ENCODE results near the gene ITIH5. TPM values are rescaled to one million over a fixed set of nuclear protein-coding genes. Genes with fewer than 3 reads are reported as not detected.

Gene ITIH5
- total RNA-seq, 2 experiments from 2014 or later: not detected

DNA sequence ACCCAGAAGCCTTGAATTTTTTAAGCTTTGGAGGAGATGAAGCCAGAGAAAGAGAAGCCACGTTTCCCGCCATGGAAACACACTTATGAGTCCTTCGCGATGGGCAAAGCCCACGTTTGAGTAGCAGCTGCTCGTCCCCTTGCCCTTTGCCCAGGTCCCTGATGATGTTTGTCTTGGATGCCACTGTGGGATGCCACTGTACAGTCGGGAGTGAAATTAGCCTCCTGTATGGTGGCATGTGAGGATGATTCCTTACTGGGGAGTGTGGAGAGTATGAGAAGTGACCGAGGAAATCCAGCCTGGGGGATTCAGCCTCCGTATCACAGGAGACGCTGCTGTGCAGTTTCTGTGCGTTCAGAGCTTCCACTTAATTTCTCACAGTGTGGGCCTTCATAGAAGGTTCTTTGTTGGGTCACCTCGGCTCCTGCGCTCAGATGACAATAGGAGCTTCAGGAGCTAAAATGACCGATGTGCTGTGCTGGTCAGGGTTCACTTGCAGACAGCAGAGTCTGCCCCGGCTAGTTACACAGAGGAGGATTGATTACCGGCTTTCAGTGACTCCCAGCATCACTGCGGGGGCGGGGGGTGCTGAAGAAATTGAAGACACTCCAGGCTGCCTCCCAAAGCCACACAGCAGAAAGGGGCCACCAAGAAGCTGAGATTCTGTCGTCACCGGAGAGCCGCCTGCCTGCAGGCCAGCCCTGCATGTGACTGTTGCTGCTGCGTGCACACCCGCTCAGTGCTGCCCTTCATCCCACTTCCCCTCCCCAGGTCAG lies 133.9 kb downstream of the ITIH5 start:
- TF ChIP-seq, protein P1, sequence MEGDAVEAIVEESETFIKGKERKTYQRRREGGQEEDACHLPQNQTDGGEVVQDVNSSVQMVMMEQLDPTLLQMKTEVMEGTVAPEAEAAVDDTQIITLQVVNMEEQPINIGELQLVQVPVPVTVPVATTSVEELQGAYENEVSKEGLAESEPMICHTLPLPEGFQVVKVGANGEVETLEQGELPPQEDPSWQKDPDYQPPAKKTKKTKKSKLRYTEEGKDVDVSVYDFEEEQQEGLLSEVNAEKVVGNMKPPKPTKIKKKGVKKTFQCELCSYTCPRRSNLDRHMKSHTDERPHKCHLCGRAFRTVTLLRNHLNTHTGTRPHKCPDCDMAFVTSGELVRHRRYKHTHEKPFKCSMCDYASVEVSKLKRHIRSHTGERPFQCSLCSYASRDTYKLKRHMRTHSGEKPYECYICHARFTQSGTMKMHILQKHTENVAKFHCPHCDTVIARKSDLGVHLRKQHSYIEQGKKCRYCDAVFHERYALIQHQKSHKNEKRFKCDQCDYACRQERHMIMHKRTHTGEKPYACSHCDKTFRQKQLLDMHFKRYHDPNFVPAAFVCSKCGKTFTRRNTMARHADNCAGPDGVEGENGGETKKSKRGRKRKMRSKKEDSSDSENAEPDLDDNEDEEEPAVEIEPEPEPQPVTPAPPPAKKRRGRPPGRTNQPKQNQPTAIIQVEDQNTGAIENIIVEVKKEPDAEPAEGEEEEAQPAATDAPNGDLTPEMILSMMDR (conservative IDR thresholded peaks at IDR 0.05; ENCODE audit: low read length): no peak
- no peak for TF ChIP-seq EZH2phosphoT487 (IDR thresholded peaks at IDR 0.05; ENCODE audit: borderline replicate concordance, low read depth, low read length)
- H3K9me2 ChIP-seq (ENCODE audit: insufficient read depth, low read length): no peaks in the 10 kb centered on the region
- no peaks in the 10 kb centered on the region for H4K20me1 ChIP-seq (ENCODE audit: insufficient read depth, low read length)
- ChIA-PET POLR2A (no interaction called here), CTCF (ENCODE audit: unreplicated experiment) (no interaction called here)
- no peak overlapping the region for H2AFZ ChIP-seq (ENCODE audit: low read length)
- BruUV-seq (replicated peaks): no TSS peak
- no peaks in the 10 kb centered on the region for H3K36me3 ChIP-seq (ENCODE audit: insufficient read depth, low read length)
- H3K79me2 ChIP-seq (ENCODE audit: insufficient read depth, low read depth, low read length): no peaks in the 10 kb centered on the region
- no peak overlapping the region for H3K27ac ChIP-seq (ENCODE audit: low read depth, low read length, poor library complexity, severe bottlenecking)
- H3K4me3 ChIP-seq (ENCODE audit: low read depth, low read length, poor library complexity, severe bottlenecking): no peak overlapping the region
- DNase-seq (ENCODE audit: low spot score): no peak
- H3K4me2 ChIP-seq (ENCODE audit: low read length): no peak overlapping the region
- H3K9me3 ChIP-seq (ENCODE audit: low read length): no peaks in the 10 kb centered on the region
- intact Hi-C loops (cut with micrococcal nuclease; ENCODE audit: unreplicated experiment): no loop called here
- no peaks in the 10 kb centered on the region for H3K4me1 ChIP-seq (ENCODE audit: insufficient read depth, low read length, poor library complexity, severe bottlenecking)

DNA sequence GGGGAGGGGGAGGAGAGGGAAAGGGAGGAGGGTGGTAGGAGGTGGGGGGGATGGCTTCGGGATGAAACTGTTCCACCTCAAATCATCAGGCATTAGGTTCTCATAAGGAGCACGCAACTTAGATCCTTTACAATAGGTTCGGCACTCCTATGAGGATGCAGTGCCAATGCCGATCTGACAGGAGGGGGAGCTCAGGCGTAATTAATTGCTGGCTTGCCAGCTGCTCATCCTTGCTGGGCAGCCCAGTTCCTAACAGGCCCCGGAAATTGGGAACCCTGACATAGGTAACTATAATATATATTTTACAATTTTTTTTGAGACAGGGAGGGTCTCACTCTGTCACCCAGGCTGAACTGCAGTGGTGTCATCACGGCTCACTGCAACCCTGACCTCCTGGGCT lies 137.1 kb downstream of the ITIH5 start:
- CTCF ChIA-PET (ENCODE audit: unreplicated experiment): no interaction called here

More for the DNA sequence above, 137.1 kb downstream of the ITIH5 start:
- H3K9me2 ChIP-seq (ENCODE audit: insufficient read depth, low read length): no peaks in the 10 kb centered on the region
- H3K27ac ChIP-seq (ENCODE audit: low read depth, low read length, poor library complexity, severe bottlenecking): no peak overlapping the region
- no peak overlapping the region for H3K4me2 ChIP-seq (ENCODE audit: low read length)
- H2AFZ ChIP-seq (ENCODE audit: low read length): no peak overlapping the region
- no peaks in the 10 kb centered on the region for H4K20me1 ChIP-seq (ENCODE audit: insufficient read depth, low read length)
- H3K4me3 ChIP-seq (ENCODE audit: low read depth, low read length, poor library complexity, severe bottlenecking): no peak overlapping the region
- peaks cover 7% of the 10 kb centered on the region for H3K4me1 ChIP-seq (ENCODE audit: insufficient read depth, low read length, poor library complexity, severe bottlenecking)
- no peaks in the 10 kb centered on the region for H3K79me2 ChIP-seq (ENCODE audit: insufficient read depth, low read depth, low read length)
- no peaks in the 10 kb centered on the region for H3K9me3 ChIP-seq (ENCODE audit: low read length)
- no peak for DNase-seq (ENCODE audit: low spot score)
- BruUV-seq (replicated peaks): no TSS peak
- no peaks in the 10 kb centered on the region for H3K36me3 ChIP-seq (ENCODE audit: insufficient read depth, low read length)
- intact Hi-C loops (cut with micrococcal nuclease; ENCODE audit: unreplicated experiment): loop anchor here (5.0 to 10.0 kb wide), 2 partner anchors 107 to 285 kb away; partner anchors contain the start of gene TAF3
- TF ChIP-seq EZH2phosphoT487 (IDR thresholded peaks at IDR 0.05; ENCODE audit: borderline replicate concordance, low read depth, low read length): no peak
- TF ChIP-seq, protein P1 (conservative IDR thresholded peaks at IDR 0.05; ENCODE audit: low read length): no peak
- POLR2A ChIA-PET: no interaction called here

All from OCI-LY7 (cell line).